GM23338 (cell line): ENCODE data around the gene NEDD1. TPM values are rescaled to one million over a fixed set of nuclear protein-coding genes. Genes with fewer than 3 reads are reported as not detected.

Experiments
- ATAC-seq: fragments of 200-7000 bp; cut with Tn5 transposase; 3 replicates; pipeline ENCODE4 v1.9.1; 2020
- DNase-seq: peaks from one replicate; pipeline ENCODE4 v3.0.0-alpha.2; 2015; ENCODE audit warnings: low spot score
- H2AFZ ChIP-seq: fragments of 200-600 bp; sonication (generic); 2 replicates; pipeline ENCODE4 v1.8.0; 2016; ENCODE audit warnings: antibody characterized with exemption, mild to moderate bottlenecking, moderate library complexity
- H3F3A ChIP-seq: fragments of 200-600 bp; sonication (generic); replicated peaks from 2 replicates; pipeline ENCODE4 v1.8.0; 2017; ENCODE audit warnings: antibody characterized with exemption, mixed run types, low read depth
- H3K27ac ChIP-seq: fragments of 200-600 bp; sonication (generic); 2 replicates; pipeline ENCODE4 v1.6.1; 2016; ENCODE audit warnings: low read depth
- H3K27me3 ChIP-seq: fragments of 200-600 bp; sonication (generic); 2 replicates; pipeline ENCODE4 v1.8.0; 2016; ENCODE audit warnings: mild to moderate bottlenecking, mixed run types, moderate library complexity; ENCODE audit not compliant: insufficient read depth
- H3K36me3 ChIP-seq: fragments of 200-600 bp; sonication (generic); 2 replicates; pipeline ENCODE4 v1.8.0; 2016; ENCODE audit warnings: mild to moderate bottlenecking; ENCODE audit not compliant: insufficient read depth
- H3K4me1 ChIP-seq: fragments of 200-600 bp; sonication (generic); 2 replicates; pipeline ENCODE4 v1.8.0; 2016; ENCODE audit warnings: mild to moderate bottlenecking, moderate library complexity; ENCODE audit not compliant: insufficient read depth
- H3K4me2 ChIP-seq: fragments of 200-600 bp; sonication (generic); 2 replicates; pipeline ENCODE4 v1.7.1; 2017; ENCODE audit warnings: mixed run types
- H3K4me3 ChIP-seq: fragments of 200-600 bp; sonication (generic); 2 replicates; pipeline ENCODE4 v1.6.1; 2016; ENCODE audit warnings: mixed run types
- H3K79me2 ChIP-seq: fragments of 200-600 bp; sonication (generic); replicated peaks from 2 replicates; pipeline ENCODE4 v1.8.0; 2017; ENCODE audit warnings: mild to moderate bottlenecking; ENCODE audit not compliant: insufficient read depth
- H3K9me2 ChIP-seq: fragments of 200-600 bp; sonication (generic); 2 replicates; pipeline ENCODE4 v1.8.0; 2017; ENCODE audit not compliant: insufficient read depth
- H4K20me1 ChIP-seq: fragments of 200-600 bp; sonication (generic); replicated peaks from 2 replicates; pipeline ENCODE4 v1.8.0; 2017; ENCODE audit warnings: mild to moderate bottlenecking; ENCODE audit not compliant: insufficient read depth
- H3K27ac Mint-ChIP-seq: 2 replicates; pipeline ENCODE4 v1.8.0; 2020; ENCODE audit warnings: inconsistent platforms, mild to moderate bottlenecking, moderate library complexity, mixed read lengths
- H3K27me3 Mint-ChIP-seq: 3 replicates; pipeline ENCODE4 v1.8.0; 2022; ENCODE audit warnings: low read depth, mild to moderate bottlenecking, moderate library complexity, mixed read lengths, inconsistent platforms; ENCODE audit not compliant: insufficient read depth, poor library complexity
- H3K36me3 Mint-ChIP-seq: 3 replicates; pipeline ENCODE4 v1.8.0; 2021; ENCODE audit warnings: low read depth, mild to moderate bottlenecking, inconsistent platforms, moderate library complexity, mixed read lengths
- H3K4me1 Mint-ChIP-seq: 3 replicates; pipeline ENCODE4 v1.8.0; 2020; ENCODE audit warnings: mild to moderate bottlenecking, inconsistent platforms, mixed read lengths
- H3K4me3 Mint-ChIP-seq: 3 replicates; pipeline ENCODE4 v1.8.0; 2021; ENCODE audit warnings: moderate library complexity, mild to moderate bottlenecking, inconsistent platforms, mixed read lengths
- H3K9me3 Mint-ChIP-seq: 3 replicates; pipeline ENCODE4 v1.8.0; 2020; ENCODE audit warnings: moderate library complexity, mild to moderate bottlenecking, inconsistent platforms, mixed read lengths
- CREB1 ChIP-seq: fragments of 250-450 bp; sonication (Bioruptor Pico); IDR thresholded peaks from 2 replicates; pipeline ENCODE4 v1.5.0; 2020; ENCODE audit warnings: low read depth, mild to moderate bottlenecking, moderate library complexity
- EZH2 ChIP-seq: fragments of 200-600 bp; sonication (generic); IDR thresholded peaks from one replicate; pipeline ENCODE4 v1.8.0; 2017; ENCODE audit warnings: antibody characterized with exemption, mild to moderate bottlenecking, low read depth; ENCODE audit not compliant: unreplicated experiment
- EZH2phosphoT487 ChIP-seq: fragments of 200-600 bp; sonication (generic); IDR thresholded peaks from one replicate; pipeline ENCODE4 v1.8.1; 2018; ENCODE audit warnings: antibody characterized with exemption; ENCODE audit not compliant: unreplicated experiment
- JUNB ChIP-seq: IDR thresholded peaks from one replicate; pipeline ENCODE4 v1.6.1; 2016; ENCODE audit warnings: antibody characterized with exemption; ENCODE audit not compliant: unreplicated experiment
- NANOG ChIP-seq: IDR thresholded peaks from 2 replicates; pipeline ENCODE4 v1.6.1; 2016; ENCODE audit warnings: antibody characterized with exemption, borderline replicate concordance
- POLR2AphosphoS5 ChIP-seq: IDR thresholded peaks from 2 replicates; pipeline ENCODE4 v1.6.1; 2016; ENCODE audit warnings: antibody characterized with exemption, low read depth
- STAT1 ChIP-seq: IDR thresholded peaks from one replicate; pipeline ENCODE4 v1.6.1; 2016; ENCODE audit warnings: antibody characterized with exemption; ENCODE audit not compliant: unreplicated experiment
- ZNF114 ChIP-seq: fragments of 250-450 bp; sonication (Bioruptor Pico); IDR thresholded peaks from 2 replicates; pipeline ENCODE4 v1.5.0; 2020; ENCODE audit warnings: mild to moderate bottlenecking, moderate library complexity
- ZNF331 ChIP-seq: fragments of 250-450 bp; sonication (Bioruptor Pico); IDR thresholded peaks from 2 replicates; pipeline ENCODE4 v1.5.0; 2020; ENCODE audit warnings: low read depth, mild to moderate bottlenecking, moderate library complexity
- ZNF462 ChIP-seq: fragments of 250-450 bp; sonication (Bioruptor Pico); IDR thresholded peaks from 2 replicates; pipeline ENCODE4 v1.5.0; 2020; ENCODE audit warnings: mild to moderate bottlenecking, moderate library complexity
- polyA plus RNA-seq: library from polyadenylated mRNA; unstranded; fragments of >200 nt; fragmentation: Nextera tagmentation; extraction: Ambion mirVana; gene quantifications from 2 replicates; pipeline ENCODE4 v1.2.1, GENCODE V29; 2016
- total RNA-seq: library from RNA; depleted of rRNA; stranded (reverse); fragments of >200 nt; shearing (Covaris generic); gene quantifications from 2 replicates; pipeline ENCODE4 v1.2.3, GENCODE V29; 2014
- TF ChIP-seq, protein P1 (sequence below), 2 experiments: fragments of 200-600 bp in 1 of 2; sonication (generic) in 1 of 2; conservative IDR thresholded peaks; 2 replicates each; pipeline versions ENCODE4 v1.5.1 to v1.6.1; 2016 to 2017; ENCODE audit warnings: antibody characterized with exemption in 2 of 2, low read depth in 2 of 2, mild to moderate bottlenecking in 2 of 2, moderate library complexity in 1 of 2
- TF ChIP-seq, protein P2 (sequence below): IDR thresholded peaks from one replicate; pipeline ENCODE4 v1.6.1; 2018; ENCODE audit warnings: antibody characterized with exemption; ENCODE audit not compliant: unreplicated experiment
- TF ChIP-seq, protein P3 (sequence below): IDR thresholded peaks from 2 replicates; pipeline ENCODE4 v1.6.1; 2016; ENCODE audit warnings: antibody characterized with exemption

Gene NEDD1
- total and polyA plus RNA-seq, 2 experiments from 2014 or later: 16.0 to 35.8 TPM

GRCh38 chr12:96979532-96979931 lies 72.5 kb downstream of the NEDD1 start:
- H3K4me3 Mint-ChIP-seq: no peak overlapping the region
- ATAC-seq: no peak
- DNase-seq: no peak
- Histone ChIP-seq H4K20me1 (no peaks in the 10 kb centered on the region), H3K9me2 (peaks cover 4% of the 10 kb centered on the region; the same call in 1 of the 2 replicates), H3K4me3 (no peak overlapping the region), H3K27me3 (no peaks in the 10 kb centered on the region), H3K27ac (no peak overlapping the region), H3K4me2 (no peak overlapping the region), H3K79me2 (no peaks in the 10 kb centered on the region), H3K36me3 (no peaks in the 10 kb centered on the region), H3F3A (no peaks in the 10 kb centered on the region), H3K4me1 (peaks cover 4% of the 10 kb centered on the region), H2AFZ (0 out of 2 replicates have a peak overlapping the region, but pooled peaks have one; percentile 65)
- H3K36me3 Mint-ChIP-seq: no peaks in the 10 kb centered on the region
- H3K9me3 Mint-ChIP-seq: no peaks in the 10 kb centered on the region
- no peaks in the 10 kb centered on the region for H3K27me3 Mint-ChIP-seq
- no peak overlapping the region for H3K27ac Mint-ChIP-seq
- TF ChIP-seq ZNF114 (CRISPR knock-in tag) (no peak), POLR2AphosphoS5 (no peak), JUNB (no peak), EZH2 (no peak), EZH2phosphoT487 (no peak), CREB1 (CRISPR knock-in tag) (no peak), ZNF462 (no peak), ZNF331 (CRISPR knock-in tag) (no peak), NANOG (no peak), STAT1 (no peak)
- TF ChIP-seq, protein P1, sequence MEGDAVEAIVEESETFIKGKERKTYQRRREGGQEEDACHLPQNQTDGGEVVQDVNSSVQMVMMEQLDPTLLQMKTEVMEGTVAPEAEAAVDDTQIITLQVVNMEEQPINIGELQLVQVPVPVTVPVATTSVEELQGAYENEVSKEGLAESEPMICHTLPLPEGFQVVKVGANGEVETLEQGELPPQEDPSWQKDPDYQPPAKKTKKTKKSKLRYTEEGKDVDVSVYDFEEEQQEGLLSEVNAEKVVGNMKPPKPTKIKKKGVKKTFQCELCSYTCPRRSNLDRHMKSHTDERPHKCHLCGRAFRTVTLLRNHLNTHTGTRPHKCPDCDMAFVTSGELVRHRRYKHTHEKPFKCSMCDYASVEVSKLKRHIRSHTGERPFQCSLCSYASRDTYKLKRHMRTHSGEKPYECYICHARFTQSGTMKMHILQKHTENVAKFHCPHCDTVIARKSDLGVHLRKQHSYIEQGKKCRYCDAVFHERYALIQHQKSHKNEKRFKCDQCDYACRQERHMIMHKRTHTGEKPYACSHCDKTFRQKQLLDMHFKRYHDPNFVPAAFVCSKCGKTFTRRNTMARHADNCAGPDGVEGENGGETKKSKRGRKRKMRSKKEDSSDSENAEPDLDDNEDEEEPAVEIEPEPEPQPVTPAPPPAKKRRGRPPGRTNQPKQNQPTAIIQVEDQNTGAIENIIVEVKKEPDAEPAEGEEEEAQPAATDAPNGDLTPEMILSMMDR (conservative IDR thresholded peaks at IDR 0.05; ENCODE audit: low read depth in 2 of 2): no peak
- TF ChIP-seq, protein P2, sequence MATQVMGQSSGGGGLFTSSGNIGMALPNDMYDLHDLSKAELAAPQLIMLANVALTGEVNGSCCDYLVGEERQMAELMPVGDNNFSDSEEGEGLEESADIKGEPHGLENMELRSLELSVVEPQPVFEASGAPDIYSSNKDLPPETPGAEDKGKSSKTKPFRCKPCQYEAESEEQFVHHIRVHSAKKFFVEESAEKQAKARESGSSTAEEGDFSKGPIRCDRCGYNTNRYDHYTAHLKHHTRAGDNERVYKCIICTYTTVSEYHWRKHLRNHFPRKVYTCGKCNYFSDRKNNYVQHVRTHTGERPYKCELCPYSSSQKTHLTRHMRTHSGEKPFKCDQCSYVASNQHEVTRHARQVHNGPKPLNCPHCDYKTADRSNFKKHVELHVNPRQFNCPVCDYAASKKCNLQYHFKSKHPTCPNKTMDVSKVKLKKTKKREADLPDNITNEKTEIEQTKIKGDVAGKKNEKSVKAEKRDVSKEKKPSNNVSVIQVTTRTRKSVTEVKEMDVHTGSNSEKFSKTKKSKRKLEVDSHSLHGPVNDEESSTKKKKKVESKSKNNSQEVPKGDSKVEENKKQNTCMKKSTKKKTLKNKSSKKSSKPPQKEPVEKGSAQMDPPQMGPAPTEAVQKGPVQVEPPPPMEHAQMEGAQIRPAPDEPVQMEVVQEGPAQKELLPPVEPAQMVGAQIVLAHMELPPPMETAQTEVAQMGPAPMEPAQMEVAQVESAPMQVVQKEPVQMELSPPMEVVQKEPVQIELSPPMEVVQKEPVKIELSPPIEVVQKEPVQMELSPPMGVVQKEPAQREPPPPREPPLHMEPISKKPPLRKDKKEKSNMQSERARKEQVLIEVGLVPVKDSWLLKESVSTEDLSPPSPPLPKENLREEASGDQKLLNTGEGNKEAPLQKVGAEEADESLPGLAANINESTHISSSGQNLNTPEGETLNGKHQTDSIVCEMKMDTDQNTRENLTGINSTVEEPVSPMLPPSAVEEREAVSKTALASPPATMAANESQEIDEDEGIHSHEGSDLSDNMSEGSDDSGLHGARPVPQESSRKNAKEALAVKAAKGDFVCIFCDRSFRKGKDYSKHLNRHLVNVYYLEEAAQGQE: no peak
- TF ChIP-seq, protein P3, sequence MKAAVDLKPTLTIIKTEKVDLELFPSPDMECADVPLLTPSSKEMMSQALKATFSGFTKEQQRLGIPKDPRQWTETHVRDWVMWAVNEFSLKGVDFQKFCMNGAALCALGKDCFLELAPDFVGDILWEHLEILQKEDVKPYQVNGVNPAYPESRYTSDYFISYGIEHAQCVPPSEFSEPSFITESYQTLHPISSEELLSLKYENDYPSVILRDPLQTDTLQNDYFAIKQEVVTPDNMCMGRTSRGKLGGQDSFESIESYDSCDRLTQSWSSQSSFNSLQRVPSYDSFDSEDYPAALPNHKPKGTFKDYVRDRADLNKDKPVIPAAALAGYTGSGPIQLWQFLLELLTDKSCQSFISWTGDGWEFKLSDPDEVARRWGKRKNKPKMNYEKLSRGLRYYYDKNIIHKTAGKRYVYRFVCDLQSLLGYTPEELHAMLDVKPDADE: no peak
- H3K4me1 Mint-ChIP-seq: peaks cover 15% of the 10 kb centered on the region
